Peyer's patch (tissue), 4 donors: ENCODE results near the gene NR6A1.

Source experiments
- CTCF ChIP-seq, 6 experiments: fragments of 450-650 bp in 4 of 6; fragments of 200-600 bp in 2 of 6; sonication (generic) in 1 of 6; IDR thresholded peaks; one replicate each; pipeline ENCODE4 v1.5.1; 2017 to 2019; ENCODE audit warnings: antibody characterized with exemption in 6 of 6, mild to moderate bottlenecking in 3 of 6, moderate library complexity in 1 of 6
- POLR2A ChIP-seq, 2 donors: fragments of 450-650 bp; IDR thresholded peaks; one replicate each; pipeline ENCODE4 v1.5.1; 2017; ENCODE audit warnings: antibody characterized with exemption in 2 of 2, mild to moderate bottlenecking in 2 of 2, moderate library complexity in 2 of 2

GRCh38 chr9:124495126-124496074, 275.7 kb downstream of the NR6A1 start:
- TF ChIP-seq CTCF (IDR thresholded peaks at IDR 0.05) (no peak), POLR2A (IDR thresholded peaks at IDR 0.05) (no peak)
